ENCODE results near the gene USPL1.

Gene USPL1

GRCh38 chr13:30692113-30692512 lies 74.4 kb downstream of the USPL1 start:
- POLR2A ChIA-PET, result no interaction called here
- Histone ChIP-seq H3K27ac (ENCODE audit: extremely low read depth, low read depth, low read length) (no peak overlapping the region), H3K4me3 (ENCODE audit: low read depth, low read length) (no peak overlapping the region), H3K4me1 (ENCODE audit: control insufficient read depth, insufficient read depth, low read length) (no peaks in the 10 kb centered on the region), H3K9me3 (ENCODE audit: control insufficient read depth, insufficient read depth, low read depth, low read length) (no peaks in the 10 kb centered on the region), H3K36me3 (ENCODE audit: control insufficient read depth in 2 of 2, insufficient read depth in 1 of 2, low read length in 2 of 2) (no peaks in the 10 kb centered on the region)
- CTCF ChIA-PET, result no interaction called here
- TF ChIP-seq SP2 (tag by site-specific recombination; IDR thresholded peaks at IDR 0.05) (no peak), GLIS2 (tag by site-specific recombination; IDR thresholded peaks at IDR 0.05) (no peak), KLF7 (tag by site-specific recombination; IDR thresholded peaks at IDR 0.05; ENCODE audit: borderline replicate concordance) (no peak), EGR2 (tag by site-specific recombination; IDR thresholded peaks at IDR 0.05; ENCODE audit: low read depth) (no peak), ZNF2 (tag by site-specific recombination; IDR thresholded peaks at IDR 0.05) (no peak), ZNF362 (tag by site-specific recombination; IDR thresholded peaks at IDR 0.05) (no peak), PRDM4 (tag by site-specific recombination; IDR thresholded peaks at IDR 0.05) (no peak), ZNF169 (tag by site-specific recombination; IDR thresholded peaks at IDR 0.05) (no peak), ZFP69B (tag by site-specific recombination; IDR thresholded peaks at IDR 0.05) (no peak), YY1 (tag by site-specific recombination; IDR thresholded peaks at IDR 0.05) (no peak), ZNF391 (tag by site-specific recombination; IDR thresholded peaks at IDR 0.05; ENCODE audit: borderline replicate concordance, low read depth) (no peak), ZNF610 (tag by site-specific recombination; IDR thresholded peaks at IDR 0.05; ENCODE audit: borderline replicate concordance) (no peak), ZNF521 (tag by site-specific recombination; IDR thresholded peaks at IDR 0.05) (no peak), ZNF510 (tag by site-specific recombination; IDR thresholded peaks at IDR 0.05; ENCODE audit: insufficient replicate concordance) (no peak), ZSCAN4 (tag by site-specific recombination; IDR thresholded peaks at IDR 0.05) (no peak), ZNF585B (tag by site-specific recombination; IDR thresholded peaks at IDR 0.05) (no peak), ZNF792 (tag by site-specific recombination; IDR thresholded peaks at IDR 0.05) (no peak), ZNF394 (tag by site-specific recombination; IDR thresholded peaks at IDR 0.05; ENCODE audit: borderline replicate concordance) (no peak)

GRCh38 chr13:30696278-30697176 lies 78.8 kb downstream of the USPL1 start:
- TF ChIP-seq GFI1B (tag by site-specific recombination; IDR thresholded peaks at IDR 0.05) (no peak), ZSCAN18 (tag by site-specific recombination; IDR thresholded peaks at IDR 0.05) (no peak), HOXC10 (CRISPR knock-in tag; IDR thresholded peaks at IDR 0.05) (no peak), ZNF776 (tag by site-specific recombination; IDR thresholded peaks at IDR 0.05; ENCODE audit: borderline replicate concordance) (no peak), SETDB1 (IDR thresholded peaks at IDR 0.05; ENCODE audit: insufficient read length, low read length) (no peak), KLF8 (tag by site-specific recombination; IDR thresholded peaks at IDR 0.05) (no peak), ZNF639 (tag by site-specific recombination; IDR thresholded peaks at IDR 0.05) (no peak)
- Histone ChIP-seq H3K9me3 (ENCODE audit: control insufficient read depth, insufficient read depth, low read depth, low read length) (no peaks in the 10 kb centered on the region), H3K36me3 (ENCODE audit: control insufficient read depth in 2 of 2, insufficient read depth in 1 of 2, low read length in 2 of 2) (no peaks in the 10 kb centered on the region), H3K4me1 (ENCODE audit: control insufficient read depth, insufficient read depth, low read length) (no peaks in the 10 kb centered on the region), H3K4me3 (ENCODE audit: low read depth, low read length) (no peak overlapping the region), H3K27ac (ENCODE audit: extremely low read depth, low read depth, low read length) (no peak overlapping the region)
- CTCF ChIA-PET, result interaction anchor here (0.6 kb wide), 1 partner anchor 252 kb away, joined by 5 read pairs; no protein-coding TSS in a partner anchor
- POLR2A ChIA-PET, result no interaction called here
